ENCODE results near the gene TMEM150C. TPM values are rescaled to one million over a fixed set of nuclear protein-coding genes. Genes with fewer than 3 reads are reported as not detected.

Gene TMEM150C
- total RNA-seq, 4 donors from 2014 or later = 3.4 to 15.5 (median 7.3) TPM

- TF ChIP-seq POLR2A (IDR thresholded peaks at IDR 0.05) (no peak), CTCF (IDR thresholded peaks at IDR 0.05) (no peak)
- WGBS, 2 donors = 78 to 84% methylated on average over 5 of the region's 5 CpGs
- DNase-seq (ENCODE audit: low spot score in 2 of 2) = no peak
- no peak overlapping the region for H3K4me3 ChIP-seq (ENCODE audit: low read depth, poor library complexity, severe bottlenecking)
- intact Hi-C loops (cut with DNase I; ENCODE audit: low total_unique reads) = no loop called here
Observed at GRCh38 chr4:82583897-82584587, 22.3 kb upstream of the TMEM150C start.

GRCh38 chr4:82579932-82580331 is 18.1 kb upstream of the TMEM150C start:
- intact Hi-C loops (cut with DNase I; ENCODE audit: low total_unique reads) = no loop called here
- WGBS, 2 donors = 78 to 87% methylated on average over 5 of the region's 5 CpGs
- H3K4me3 ChIP-seq (ENCODE audit: low read depth, poor library complexity, severe bottlenecking) = no peak overlapping the region
- DNase-seq (ENCODE audit: low spot score in 2 of 2) = no peak
- TF ChIP-seq CTCF (IDR thresholded peaks at IDR 0.05) (no peak), POLR2A (IDR thresholded peaks at IDR 0.05) (no peak)

- no peak for DNase-seq (ENCODE audit: low spot score in 2 of 2)
- TF ChIP-seq POLR2A (IDR thresholded peaks at IDR 0.05) (no peak), CTCF (IDR thresholded peaks at IDR 0.05) (no peak)
- 85 to 89% methylated on average over 2 of the region's 2 CpGs for WGBS, 2 donors
- intact Hi-C loops (cut with DNase I; ENCODE audit: low total_unique reads) = no loop called here
- no peak overlapping the region for H3K4me3 ChIP-seq (ENCODE audit: low read depth, poor library complexity, severe bottlenecking)
Observed at GRCh38 chr4:82578935-82579334, 17.1 kb upstream of the TMEM150C start.

GRCh38 chr4:82577451-82577850 is 15.7 kb upstream of the TMEM150C start:
- TF ChIP-seq CTCF (IDR thresholded peaks at IDR 0.05) (no peak), POLR2A (IDR thresholded peaks at IDR 0.05) (no peak)
- intact Hi-C loops (cut with DNase I; ENCODE audit: low total_unique reads) = no loop called here
- WGBS, 2 donors = 88 to 90% methylated on average over 1 of the region's 1 CpG
- H3K4me3 ChIP-seq (ENCODE audit: low read depth, poor library complexity, severe bottlenecking) = no peak overlapping the region
- DNase-seq (ENCODE audit: low spot score in 2 of 2) = no peak

GRCh38 chr4:82569727-82570126 is 7.9 kb upstream of the TMEM150C start:
- TF ChIP-seq CTCF (IDR thresholded peaks at IDR 0.05) (no peak), POLR2A (IDR thresholded peaks at IDR 0.05) (no peak)
- H3K4me3 ChIP-seq (ENCODE audit: low read depth, poor library complexity, severe bottlenecking) = no peak overlapping the region
- DNase-seq (ENCODE audit: low spot score in 2 of 2) = no peak
- WGBS, 2 donors = 59 to 64% methylated on average over 3 of the region's 3 CpGs
- intact Hi-C loops (cut with DNase I; ENCODE audit: low total_unique reads) = no loop called here

GRCh38 chr4:82569076-82569475 is 7.3 kb upstream of the TMEM150C start:
- intact Hi-C loops (cut with DNase I; ENCODE audit: low total_unique reads) = no loop called here
- no peak overlapping the region for H3K4me3 ChIP-seq (ENCODE audit: low read depth, poor library complexity, severe bottlenecking)
- 75 to 82% methylated on average over 5 of the region's 5 CpGs for WGBS, 2 donors
- DNase-seq (ENCODE audit: low spot score in 2 of 2) = no peak
- TF ChIP-seq POLR2A (IDR thresholded peaks at IDR 0.05) (no peak), CTCF (IDR thresholded peaks at IDR 0.05) (no peak)
